Spinal cord (tissue), 10 donors: Measurements from ENCODE around the gene KCNK15. TPM values are rescaled to one million over a fixed set of nuclear protein-coding genes. Genes with fewer than 3 reads are reported as not detected.

ENCODE experiments used
- DNase-seq, 6 donors: peaks; one replicate each; pipeline versions ENCODE4 v3.0.0 to v3.0.0-alpha.2; 2013 to 2015; ENCODE audit warnings: low spot score in 6 of 6, low read depth in 4 of 6
- H3K27ac ChIP-seq: one replicate; pipeline ENCODE4 v1.5.1; 2013; ENCODE audit warnings: low read depth, low read length, control low read depth
- H3K27me3 ChIP-seq: one replicate; pipeline ENCODE4 v1.6.1; 2013; ENCODE audit warnings: low read length; ENCODE audit not compliant: control insufficient read depth, insufficient read depth
- H3K36me3 ChIP-seq: one replicate; pipeline ENCODE4 v1.6.1; 2013; ENCODE audit warnings: low read length; ENCODE audit not compliant: control insufficient read depth, insufficient read depth
- H3K4me1 ChIP-seq: one replicate; pipeline ENCODE4 v1.6.1; 2013; ENCODE audit warnings: low read length; ENCODE audit not compliant: control insufficient read depth, insufficient read depth
- H3K4me3 ChIP-seq: one replicate; pipeline ENCODE4 v1.5.1; 2013; ENCODE audit warnings: low read depth, low read length, control low read depth
- H3K9me3 ChIP-seq: one replicate; pipeline ENCODE4 v1.6.1; 2013; ENCODE audit warnings: low read length; ENCODE audit not compliant: control insufficient read depth, insufficient read depth
- WGBS: methylation state at CpG from one replicate; pipeline ENCODE4 v1.1.5; 2013; ENCODE audit warnings: missing lambda C conversion rate; ENCODE audit not compliant: insufficient coverage; 5-methylcytosine and 5-hydroxymethylcytosine counted together
- polyA plus RNA-seq, 2 donors: library from polyadenylated mRNA; unstranded; fragments of 120-200 nt; gene quantifications; one replicate each; pipeline ENCODE4 v1.2.1, GENCODE V29; 2013; ENCODE audit not compliant: insufficient read length in 2 of 2
- total RNA-seq, 2 donors: library from RNA; depleted of rRNA in 1 of 2; stranded (reverse); fragments of 120-200 nt in 1 of 2; fragments of >200 nt in 1 of 2; gene quantifications; one replicate each; pipeline versions ENCODE4 v1.2.3 to v1.2.4, GENCODE V29; 2013 to 2014
- donor health status: healthy.

Gene KCNK15
- total and polyA plus RNA-seq, 4 donors, result 0.15 to 0.55 (median 0.24) TPM

DNA sequence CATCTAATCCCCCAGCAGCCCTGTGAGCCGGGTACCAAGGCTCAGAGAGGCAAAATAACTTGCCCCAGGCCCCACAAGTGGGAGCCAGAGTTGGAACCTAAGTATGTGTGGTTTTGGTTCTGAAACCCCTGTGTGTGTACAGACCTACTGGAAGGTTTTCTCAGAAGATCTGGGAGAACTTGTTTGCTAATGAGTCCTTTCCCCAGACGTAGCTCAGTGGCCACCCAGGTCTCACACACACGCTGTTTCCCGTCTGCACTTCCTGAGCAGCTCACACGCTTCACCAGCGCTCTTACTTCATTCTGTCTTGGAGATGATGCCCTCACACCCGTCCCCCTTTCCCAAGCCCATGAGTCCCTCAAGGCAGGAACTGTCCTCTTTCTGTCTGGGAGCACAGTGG, 22.3 kb upstream of the KCNK15 start:
- no peak for DNase-seq
- no peaks in the 10 kb centered on the region for H3K9me3 ChIP-seq
- peaks cover 3% of the 10 kb centered on the region for H3K36me3 ChIP-seq
- H3K27ac ChIP-seq, result no peak overlapping the region
- peaks cover 5% of the 10 kb centered on the region for H3K27me3 ChIP-seq
- no peak overlapping the region for H3K4me3 ChIP-seq
- 56% methylated on average over 6 of the region's 7 CpGs for WGBS
- H3K4me1 ChIP-seq, result peaks cover 9% of the 10 kb centered on the region

DNA sequence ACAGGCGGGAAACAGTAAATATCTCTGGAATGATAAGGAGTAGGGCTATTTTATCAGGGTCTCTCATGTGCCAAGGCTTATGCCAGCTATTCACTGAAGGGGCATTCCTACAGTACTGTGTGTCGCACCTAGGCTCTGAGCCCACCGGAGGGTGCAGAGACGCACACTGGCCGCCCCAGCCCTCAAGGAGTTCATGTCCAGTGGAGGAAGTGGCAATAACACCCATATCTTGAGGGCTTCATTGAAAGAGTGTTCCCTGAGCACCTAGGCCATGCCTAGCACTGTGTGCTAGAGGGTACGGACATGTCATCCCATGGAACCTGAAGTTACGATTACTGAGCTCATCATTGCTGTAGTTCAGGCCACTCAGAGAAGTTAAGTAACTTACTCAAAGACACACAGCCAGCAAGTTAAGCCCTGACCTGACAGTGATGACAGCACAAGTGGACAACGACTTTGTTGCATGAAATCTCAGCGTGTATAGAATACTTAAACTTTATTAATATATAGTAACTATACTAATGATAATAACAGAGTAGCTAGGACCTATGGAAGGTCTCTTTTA, 21.8 kb upstream of the KCNK15 start:
- peaks cover 5% of the 10 kb centered on the region for H3K27me3 ChIP-seq
- 96% methylated on average over 2 of the region's 9 CpGs for WGBS
- H3K4me1 ChIP-seq, result peaks cover 11% of the 10 kb centered on the region
- no peaks in the 10 kb centered on the region for H3K9me3 ChIP-seq
- H3K36me3 ChIP-seq, result peaks cover 3% of the 10 kb centered on the region
- no peak overlapping the region for H3K4me3 ChIP-seq
- no peak overlapping the region for H3K27ac ChIP-seq
- DNase-seq, result no peak

DNA sequence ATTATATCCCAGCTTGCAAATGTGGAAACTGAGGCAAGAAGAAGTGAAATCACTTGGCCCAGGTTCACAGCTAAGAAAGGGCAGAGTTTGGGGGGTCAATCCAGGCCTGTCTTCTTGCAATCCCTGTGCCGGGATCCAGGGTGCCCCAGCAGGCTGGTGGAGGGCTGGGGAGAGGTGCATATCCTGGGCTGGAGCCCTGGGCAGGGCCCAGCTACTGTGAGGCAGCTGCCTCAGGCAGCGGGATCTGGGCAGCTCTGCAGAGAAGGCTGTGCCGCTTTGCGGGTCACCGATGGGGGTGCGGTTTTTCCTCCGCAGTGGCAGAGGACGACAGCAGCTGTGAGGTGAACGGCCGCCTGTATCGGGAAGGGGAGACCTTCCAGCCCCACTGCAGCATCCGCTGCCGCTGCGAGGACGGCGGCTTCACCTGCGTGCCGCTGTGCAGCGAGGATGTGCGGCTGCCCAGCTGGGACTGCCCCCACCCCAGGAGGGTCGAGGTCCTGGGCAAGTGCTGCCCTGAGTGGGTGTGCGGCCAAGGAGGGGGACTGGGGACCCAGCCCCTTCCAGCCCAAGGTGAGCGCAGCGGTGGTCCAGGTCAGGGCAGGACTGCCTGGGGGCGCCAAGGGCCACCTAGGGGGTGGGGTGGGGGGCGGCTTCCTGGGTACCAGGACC, 21.1 kb upstream of the KCNK15 start:
- H3K27ac ChIP-seq, result no peak overlapping the region
- peaks cover 17% of the 10 kb centered on the region for H3K4me1 ChIP-seq
- peaks cover 5% of the 10 kb centered on the region for H3K27me3 ChIP-seq
- WGBS, result 42% methylated on average over 26 of the region's 26 CpGs
- DNase-seq, result no peak
- H3K9me3 ChIP-seq, result no peaks in the 10 kb centered on the region
- no peak overlapping the region for H3K4me3 ChIP-seq
- H3K36me3 ChIP-seq, result peaks cover 3% of the 10 kb centered on the region

- H3K4me1 ChIP-seq, result peaks cover 13% of the 10 kb centered on the region
- 90% methylated on average over 3 of the region's 5 CpGs for WGBS
Observed at GRCh38 chr20:44725837-44726236, 19.8 kb upstream of the KCNK15 start.

GRCh38 chr20:44727039-44727438, 18.6 kb upstream of the KCNK15 start:
- peaks cover 17% of the 10 kb centered on the region for H3K4me1 ChIP-seq
- H3K36me3 ChIP-seq, result peaks cover 3% of the 10 kb centered on the region
- H3K9me3 ChIP-seq, result no peaks in the 10 kb centered on the region
- no peak overlapping the region for H3K4me3 ChIP-seq
- DNase-seq, result no peak
- no peak overlapping the region for H3K27ac ChIP-seq
- peaks cover 5% of the 10 kb centered on the region for H3K27me3 ChIP-seq
- whole genome bisulfite sequencing, result 80% methylated on average over 11 of the region's 11 CpGs

More at GRCh38 chr20:44725837-44726236, 19.8 kb upstream of the KCNK15 start:
- Histone ChIP-seq H3K27me3 (peaks cover 5% of the 10 kb centered on the region), H3K4me3 (no peak overlapping the region), H3K9me3 (no peaks in the 10 kb centered on the region), H3K36me3 (no peaks in the 10 kb centered on the region), H3K27ac (no peak overlapping the region)
- no peak for DNase-seq

DNA sequence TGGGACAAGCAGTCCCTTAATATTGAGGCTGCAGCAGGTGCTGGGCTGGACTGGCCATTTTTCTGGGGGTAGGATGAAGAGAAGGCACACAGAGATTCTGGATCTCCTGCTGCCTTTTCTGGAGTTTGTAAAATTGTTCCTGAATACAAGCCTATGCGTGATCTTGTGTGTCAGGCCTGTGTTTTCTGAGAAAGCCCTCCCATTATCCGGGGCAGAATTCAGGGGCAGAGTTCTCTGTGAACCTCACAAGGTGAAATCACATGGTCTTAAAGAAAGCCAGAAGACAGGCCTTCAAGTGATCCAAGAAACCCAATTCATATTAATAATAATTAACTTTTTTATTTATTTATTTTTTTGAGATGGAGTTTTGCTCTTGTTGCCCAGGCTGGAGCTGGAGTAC, 18.0 kb upstream of the KCNK15 start:
- 75% methylated on average over 2 of the region's 2 CpGs for WGBS
- H3K27ac ChIP-seq, result no peak overlapping the region
- peaks cover 5% of the 10 kb centered on the region for H3K27me3 ChIP-seq
- H3K4me3 ChIP-seq, result no peak overlapping the region
- no peak for DNase-seq
- H3K4me1 ChIP-seq, result peaks cover 17% of the 10 kb centered on the region
- peaks cover 3% of the 10 kb centered on the region for H3K36me3 ChIP-seq
- no peaks in the 10 kb centered on the region for H3K9me3 ChIP-seq

DNA sequence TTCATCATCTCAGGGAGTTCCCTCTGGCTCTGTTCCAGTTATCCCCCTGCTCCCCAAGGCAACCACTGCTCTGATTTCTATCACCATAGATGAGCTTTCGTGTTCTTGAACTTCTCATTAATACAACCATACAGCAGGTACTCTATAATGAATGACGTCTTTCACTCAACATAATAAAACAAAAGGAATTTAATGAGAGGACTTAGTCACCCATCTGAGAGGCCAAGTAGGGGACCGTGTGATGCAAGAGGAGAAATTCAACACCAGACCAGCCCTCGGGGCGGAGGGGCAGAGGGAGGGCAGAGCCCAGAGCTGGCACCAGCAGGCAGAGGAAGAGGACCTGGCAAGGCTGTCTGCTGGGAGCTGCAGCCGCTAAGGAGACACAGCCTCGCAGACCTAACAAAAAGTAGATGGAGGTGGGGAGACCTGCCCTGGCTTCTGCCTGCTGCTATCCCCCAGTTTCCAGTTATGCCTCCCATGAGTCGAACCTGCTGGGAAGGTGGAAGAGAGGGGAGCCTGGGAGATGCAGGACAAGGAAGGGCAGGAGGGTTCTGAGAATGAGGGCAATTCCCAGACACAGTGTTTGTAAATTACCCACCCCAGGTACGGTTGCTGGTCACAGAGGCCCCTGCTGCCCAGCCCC, 16.7 kb upstream of the KCNK15 start:
- Histone ChIP-seq H3K27me3 (peaks cover 5% of the 10 kb centered on the region), H3K36me3 (peaks cover 3% of the 10 kb centered on the region), H3K27ac (no peak overlapping the region), H3K9me3 (no peaks in the 10 kb centered on the region), H3K4me1 (peaks cover 17% of the 10 kb centered on the region), H3K4me3 (no peak overlapping the region)
- WGBS, result 7% methylated on average over 6 of the region's 9 CpGs
- DNase-seq, result peak in 2 of 6 donors; percentile 40 to 76

GRCh38 chr20:44730441-44730840, 15.2 kb upstream of the KCNK15 start:
- WGBS, result 80% methylated on average over 1 of the region's 2 CpGs
- H3K27me3 ChIP-seq, result no peaks in the 10 kb centered on the region
- DNase-seq, result no peak
- no peak overlapping the region for H3K4me3 ChIP-seq
- H3K9me3 ChIP-seq, result no peaks in the 10 kb centered on the region
- no peak overlapping the region for H3K27ac ChIP-seq
- H3K4me1 ChIP-seq, result peaks cover 12% of the 10 kb centered on the region
- H3K36me3 ChIP-seq, result peaks cover 3% of the 10 kb centered on the region

DNA sequence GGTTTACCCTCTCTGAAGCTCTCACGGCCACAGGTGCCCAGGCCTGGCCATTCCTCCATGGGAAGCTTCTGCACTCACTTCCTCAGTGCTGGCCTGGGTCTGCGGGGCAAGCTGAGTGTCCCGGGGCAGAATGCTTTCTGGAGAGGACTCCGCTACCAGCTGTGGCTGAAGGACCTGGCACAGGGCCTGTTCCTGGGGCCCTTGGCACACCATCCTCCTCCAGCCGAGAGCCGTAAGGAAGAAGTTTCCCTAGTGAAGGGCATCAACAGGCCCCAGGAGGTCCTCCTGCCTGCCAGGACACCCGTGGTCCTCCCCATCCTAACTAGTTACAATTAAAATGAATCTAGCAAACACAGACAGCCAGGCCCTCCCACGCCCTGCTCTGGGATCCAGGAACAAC, 14.0 kb upstream of the KCNK15 start:
- Histone ChIP-seq H3K27ac (no peak overlapping the region), H3K36me3 (peaks cover 3% of the 10 kb centered on the region), H3K27me3 (no peaks in the 10 kb centered on the region), H3K4me3 (no peak overlapping the region), H3K4me1 (peaks cover 12% of the 10 kb centered on the region), H3K9me3 (no peaks in the 10 kb centered on the region)
- DNase-seq, result no peak
- 59% methylated on average over 6 of the region's 8 CpGs for WGBS

DNA sequence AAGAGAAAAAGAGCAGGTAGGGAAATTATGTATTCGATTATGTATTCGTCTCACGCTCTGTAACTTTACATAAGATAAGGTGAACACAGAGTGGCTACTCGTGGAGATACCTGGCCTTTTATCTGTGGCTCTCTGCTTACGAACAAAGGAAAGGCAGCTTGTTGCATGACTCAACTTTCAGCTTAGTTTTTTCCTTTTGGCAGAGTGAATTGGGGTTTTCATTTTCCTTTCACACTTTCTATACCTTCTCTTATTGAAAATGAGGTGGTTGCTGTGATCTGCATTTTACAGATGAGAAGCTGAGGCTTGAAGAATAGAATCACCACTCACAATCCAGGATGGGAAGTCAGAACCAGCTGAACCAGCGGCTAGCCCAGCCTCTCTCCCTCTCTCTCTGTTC, 13.3 kb upstream of the KCNK15 start:
- peaks cover 3% of the 10 kb centered on the region for H3K36me3 ChIP-seq

More for the DNA sequence above, 13.3 kb upstream of the KCNK15 start:
- Histone ChIP-seq H3K27ac (no peak overlapping the region), H3K9me3 (no peaks in the 10 kb centered on the region), H3K27me3 (no peaks in the 10 kb centered on the region), H3K4me1 (peaks cover 12% of the 10 kb centered on the region), H3K4me3 (no peak overlapping the region)
- DNase-seq, result no peak
- WGBS, result 79% methylated on average over 4 of the region's 6 CpGs
